CD4-positive, alpha-beta T cell treated with Interleukin-1 beta for 1 hour (primary cell): ENCODE data around the gene KRT2.

ENCODE experiments used
- DNase-seq, 2 donors: peaks; one replicate each; pipeline ENCODE4 v3.0.0-alpha.2; 2020 to 2022

Gene KRT2

GRCh38 chr12:52662093-52662917 lies 10.3 kb upstream of the KRT2 start:
- DNase-seq, result no peak

DNA sequence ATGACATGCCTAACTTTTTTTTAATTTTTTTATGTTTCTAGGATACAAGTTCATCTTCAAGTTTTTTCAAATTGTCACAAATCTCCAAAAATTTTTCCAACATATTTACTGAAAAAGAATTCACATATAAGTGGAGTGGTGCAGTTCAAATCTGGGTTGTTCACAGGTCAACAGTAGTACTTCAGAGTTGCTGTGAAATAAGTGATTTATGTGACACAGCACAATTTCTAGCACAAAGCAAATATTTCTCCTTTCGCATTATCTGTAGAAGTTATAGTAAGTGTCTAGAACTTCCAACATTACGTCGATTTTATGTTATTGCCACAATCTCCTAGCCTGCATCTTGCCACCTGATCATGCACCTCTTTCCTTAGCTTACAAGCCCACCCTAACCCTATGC lies 9.7 kb upstream of the KRT2 start:
- DNase-seq, result no peak

- DNase-seq, result no peak
Measured at GRCh38 chr12:52660934-52661499, 9.0 kb upstream of the KRT2 start.

GRCh38 chr12:52659951-52660350 lies 7.9 kb upstream of the KRT2 start:
- no peak for DNase-seq

GRCh38 chr12:52659395-52659794 lies 7.4 kb upstream of the KRT2 start:
- no peak for DNase-seq

- DNase-seq, result no peak
Measured at GRCh38 chr12:52658196-52658595, 6.2 kb upstream of the KRT2 start.

DNA sequence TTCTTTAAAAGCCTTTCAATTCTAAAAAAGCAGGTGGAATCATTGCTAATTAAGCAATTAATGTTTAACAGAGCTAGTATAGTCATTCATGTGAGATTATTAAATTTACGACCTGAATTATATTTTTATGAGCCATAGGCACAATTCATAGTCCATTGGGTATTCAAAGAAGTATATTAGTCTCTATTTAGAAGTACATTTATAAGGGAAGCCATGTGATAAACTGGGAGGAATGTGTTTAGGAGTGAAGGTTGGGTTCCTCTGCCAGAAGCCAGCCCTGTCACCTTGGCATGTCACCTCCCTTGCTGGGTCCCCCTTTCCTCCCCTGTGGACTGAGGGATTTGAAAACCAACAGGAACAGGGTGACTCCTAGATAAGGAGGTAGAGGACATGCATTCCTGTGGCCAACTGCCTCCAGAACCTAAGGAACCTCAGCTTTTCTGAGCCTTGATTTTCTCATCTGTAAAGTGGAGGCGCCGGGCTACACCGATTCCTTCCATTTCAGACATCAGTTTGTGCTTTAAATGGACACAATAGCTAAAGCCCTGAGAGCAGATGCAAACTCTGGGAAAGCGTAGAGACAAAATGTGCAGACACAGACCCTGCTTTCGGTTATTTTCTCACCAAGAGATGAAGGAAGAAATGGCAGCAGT lies 5.4 kb upstream of the KRT2 start:
- DNase-seq, result no peak

GRCh38 chr12:52656616-52657015 lies 4.6 kb upstream of the KRT2 start:
- no peak for DNase-seq

GRCh38 chr12:52655720-52656124 lies 3.7 kb upstream of the KRT2 start:
- no peak for DNase-seq

DNA sequence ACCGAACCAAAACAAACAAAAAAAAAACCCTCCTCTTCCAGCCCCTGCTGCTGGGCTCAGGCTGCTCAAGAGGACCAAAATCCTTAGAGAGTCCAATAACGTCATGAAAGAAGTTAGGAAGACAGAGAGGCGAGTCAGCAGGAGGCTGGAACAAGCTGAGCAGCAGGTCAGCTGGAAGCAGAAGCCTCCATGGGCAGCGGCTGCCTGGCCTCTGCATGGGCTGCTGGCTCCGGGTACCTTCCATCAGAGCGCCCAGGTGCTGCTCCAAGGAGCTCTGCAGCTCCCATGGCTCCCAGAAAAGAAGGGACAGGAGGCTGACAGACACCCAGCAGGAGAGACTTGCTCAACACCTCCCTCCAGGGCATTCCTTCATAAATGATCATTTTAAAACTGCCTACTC lies 3.2 kb upstream of the KRT2 start:
- DNase-seq, result no peak

- DNase-seq, result no peak
Measured at GRCh38 chr12:52650520-52651081, 1.4 kb downstream of the KRT2 start.

DNA sequence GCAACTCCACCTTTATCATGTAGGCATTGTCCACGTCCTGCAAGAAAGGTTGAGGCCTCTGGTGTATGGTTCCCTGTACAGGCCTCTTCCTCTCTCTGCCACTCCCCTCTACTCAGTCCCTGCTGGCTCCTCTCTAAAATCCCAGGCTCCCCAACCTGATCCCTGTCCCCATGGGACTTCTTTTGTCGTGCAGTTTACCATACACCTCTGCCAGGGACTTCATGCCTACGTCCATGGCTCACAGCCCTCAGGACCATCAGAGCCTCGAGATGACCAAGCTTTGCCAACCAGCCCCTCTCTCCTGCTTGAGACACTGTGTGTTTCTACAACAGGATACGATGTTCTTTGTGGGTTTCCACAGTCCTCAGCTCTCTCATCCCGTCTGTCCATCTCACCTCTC lies 2.9 kb downstream of the KRT2 start:
- DNase-seq, result no peak

- no peak for DNase-seq
Measured at GRCh38 chr12:52648012-52648550, 3.9 kb downstream of the KRT2 start.

- DNase-seq, result no peak
Measured at GRCh38 chr12:52647601-52648000, 4.4 kb downstream of the KRT2 start.

GRCh38 chr12:52646613-52647012 lies 5.4 kb downstream of the KRT2 start:
- no peak for DNase-seq

- DNase-seq, result no peak
Measured at GRCh38 chr12:52645982-52646381, 6.0 kb downstream of the KRT2 start.

DNA sequence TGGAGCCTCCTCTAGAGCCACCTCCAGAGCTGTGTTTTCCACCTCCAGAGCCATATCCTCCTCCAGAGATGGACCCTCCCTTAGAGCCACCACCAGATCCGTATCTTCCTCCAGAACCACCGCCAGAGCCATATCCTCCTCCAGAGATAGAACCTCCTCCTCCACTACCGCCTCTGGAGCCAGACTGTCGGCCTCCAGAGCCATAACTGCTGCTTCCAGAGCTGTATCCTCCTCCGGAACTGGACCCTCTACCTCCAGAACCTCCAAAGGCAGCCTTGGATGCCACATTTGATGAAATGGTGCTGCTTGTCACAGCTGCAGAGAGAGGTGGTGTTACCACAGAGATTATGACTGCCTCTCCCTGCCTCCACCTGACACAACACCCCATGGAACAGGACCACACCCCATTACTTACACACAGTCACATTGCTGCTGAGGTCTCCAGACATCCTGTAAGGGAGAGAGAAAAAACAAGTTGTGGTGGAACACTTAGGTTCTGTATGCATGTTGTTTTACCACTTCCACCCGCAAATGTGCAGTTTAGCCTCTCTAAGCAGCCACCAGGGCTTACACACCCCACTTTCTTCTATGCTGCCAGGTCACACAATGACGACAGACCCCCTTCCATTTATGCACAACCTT lies 6.8 kb downstream of the KRT2 start:
- peak; percentile 51 to 68 for DNase-seq

DNA sequence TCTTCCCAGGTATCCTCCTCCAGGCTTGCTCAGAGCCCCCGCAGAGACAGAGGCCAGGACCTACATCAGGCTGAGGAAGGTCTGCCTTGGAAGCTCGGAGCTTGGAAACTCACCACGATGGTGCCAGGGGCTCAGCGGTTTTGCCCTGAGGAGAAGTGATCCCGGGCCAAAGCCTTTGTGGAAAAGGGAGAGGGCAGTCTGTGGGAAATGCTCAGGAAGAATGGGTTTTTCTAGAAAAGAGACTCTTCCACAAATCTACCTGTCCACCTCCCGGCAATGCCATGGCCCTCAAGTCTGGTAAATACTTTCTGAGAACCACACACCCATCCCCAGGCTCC lies 8.0 kb downstream of the KRT2 start:
- DNase-seq, result no peak

- DNase-seq, result no peak
Measured at GRCh38 chr12:52643233-52644077, 8.6 kb downstream of the KRT2 start.

GRCh38 chr12:52641468-52641867 lies 10.5 kb downstream of the KRT2 start:
- no peak for DNase-seq

GRCh38 chr12:52637299-52637698 lies 14.7 kb downstream of the KRT2 start:
- no peak for DNase-seq

DNA sequence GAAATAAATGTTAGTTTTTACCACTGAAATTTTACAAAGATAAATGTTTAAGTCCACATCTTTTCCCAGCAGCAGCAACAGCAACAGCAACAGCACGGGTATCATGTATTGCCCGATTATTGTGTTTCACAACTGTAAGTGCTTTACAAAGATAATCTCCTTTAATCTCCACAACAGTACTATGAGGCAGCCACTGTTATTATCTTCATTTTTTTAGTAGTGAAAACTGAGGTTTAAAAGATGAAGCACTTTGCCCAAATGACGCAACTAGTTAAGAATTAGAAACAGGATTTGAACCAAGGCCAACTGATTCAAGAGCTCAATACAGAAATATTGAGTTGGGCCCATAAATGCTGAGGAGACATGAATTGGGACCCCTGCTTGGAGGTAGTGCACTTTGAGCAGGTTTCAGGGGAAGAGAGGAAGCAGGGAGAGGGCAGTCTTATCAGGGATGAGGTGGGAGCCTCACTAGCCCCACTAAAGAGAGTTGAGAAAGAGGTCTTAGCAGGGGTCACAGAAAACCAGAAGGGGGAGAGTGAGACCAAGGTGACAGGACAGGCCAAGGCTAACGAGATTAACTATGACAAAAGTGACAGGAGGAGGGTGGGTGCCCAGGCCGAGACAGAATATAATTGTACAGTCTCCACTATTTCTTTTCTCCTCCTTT lies 15.3 kb downstream of the KRT2 start:
- no peak for DNase-seq
